ENCODE measurements around the gene OTOG.

GRCh38 chr11:17650127-17650911, 103.3 kb downstream of the OTOG start:
- TF ChIP-seq, protein P1, sequence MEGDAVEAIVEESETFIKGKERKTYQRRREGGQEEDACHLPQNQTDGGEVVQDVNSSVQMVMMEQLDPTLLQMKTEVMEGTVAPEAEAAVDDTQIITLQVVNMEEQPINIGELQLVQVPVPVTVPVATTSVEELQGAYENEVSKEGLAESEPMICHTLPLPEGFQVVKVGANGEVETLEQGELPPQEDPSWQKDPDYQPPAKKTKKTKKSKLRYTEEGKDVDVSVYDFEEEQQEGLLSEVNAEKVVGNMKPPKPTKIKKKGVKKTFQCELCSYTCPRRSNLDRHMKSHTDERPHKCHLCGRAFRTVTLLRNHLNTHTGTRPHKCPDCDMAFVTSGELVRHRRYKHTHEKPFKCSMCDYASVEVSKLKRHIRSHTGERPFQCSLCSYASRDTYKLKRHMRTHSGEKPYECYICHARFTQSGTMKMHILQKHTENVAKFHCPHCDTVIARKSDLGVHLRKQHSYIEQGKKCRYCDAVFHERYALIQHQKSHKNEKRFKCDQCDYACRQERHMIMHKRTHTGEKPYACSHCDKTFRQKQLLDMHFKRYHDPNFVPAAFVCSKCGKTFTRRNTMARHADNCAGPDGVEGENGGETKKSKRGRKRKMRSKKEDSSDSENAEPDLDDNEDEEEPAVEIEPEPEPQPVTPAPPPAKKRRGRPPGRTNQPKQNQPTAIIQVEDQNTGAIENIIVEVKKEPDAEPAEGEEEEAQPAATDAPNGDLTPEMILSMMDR (IDR thresholded peaks at IDR 0.05), result no peak
- TF ChIP-seq EP300 (IDR thresholded peaks at IDR 0.05), result no peak

All from ovary (tissue), 3 donors.